Esophagus mucosa (tissue), 1 donor: ENCODE data around the gene DHX16. TPM values are rescaled to one million over a fixed set of nuclear protein-coding genes. Genes with fewer than 3 reads are reported as not detected.
"Not testable (repeated sequence)": the region's sequence is repeated elsewhere in the genome, so short reads cannot be mapped to it uniquely, and the experiment has no call there.

Experiments
- ATAC-seq: fragments of 200-7000 bp; cut with Tn5 transposase; one replicate; pipeline ENCODE4 v1.9.1; 2020
- total RNA-seq: library from RNA; stranded (reverse); gene quantifications from one replicate; pipeline ENCODE4 v1.2.4, GENCODE V29; 2023
- donor health status: DM: yes; HTN: yes; CAD: no.

The DHX16 gene
- total RNA-seq, 1 donor from 2014 or later = 17.8 TPM

- ATAC-seq = peak; percentile 76
Measured at GRCh38 chr6:30678964-30679726, 6.3 kb upstream of the DHX16 start.

GRCh38 chr6:30676660-30677285 lies 4.0 kb upstream of the DHX16 start:
- no peak for ATAC-seq

GRCh38 chr6:30670760-30671527 lies 1.9 kb downstream of the DHX16 start:
- no peak for ATAC-seq

DNA sequence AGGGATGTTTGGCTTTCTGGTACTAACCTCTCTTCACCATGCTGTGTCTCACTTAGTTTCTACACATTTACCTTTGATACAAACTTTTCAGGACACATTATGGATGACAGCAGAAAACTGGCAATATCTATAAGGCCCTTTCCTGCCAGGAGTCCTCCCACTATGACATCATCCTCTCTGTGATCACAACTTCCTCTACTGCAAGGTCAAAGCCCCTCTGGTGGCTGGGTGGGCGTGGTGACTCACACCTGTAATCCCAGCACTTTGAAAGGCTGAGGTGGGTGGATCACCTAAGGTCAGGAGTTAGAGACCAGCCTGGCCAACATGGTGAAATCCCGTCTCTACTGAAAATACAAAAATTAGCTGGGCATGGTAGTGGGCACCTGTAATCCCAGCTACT lies 6.5 kb downstream of the DHX16 start:
- ATAC-seq = not testable (repeated sequence)

GRCh38 chr6:30664994-30665767 lies 7.6 kb downstream of the DHX16 start:
- ATAC-seq = peak; percentile 21

GRCh38 chr6:30657922-30658321 lies 14.9 kb downstream of the DHX16 start:
- ATAC-seq = not testable (repeated sequence)

DNA sequence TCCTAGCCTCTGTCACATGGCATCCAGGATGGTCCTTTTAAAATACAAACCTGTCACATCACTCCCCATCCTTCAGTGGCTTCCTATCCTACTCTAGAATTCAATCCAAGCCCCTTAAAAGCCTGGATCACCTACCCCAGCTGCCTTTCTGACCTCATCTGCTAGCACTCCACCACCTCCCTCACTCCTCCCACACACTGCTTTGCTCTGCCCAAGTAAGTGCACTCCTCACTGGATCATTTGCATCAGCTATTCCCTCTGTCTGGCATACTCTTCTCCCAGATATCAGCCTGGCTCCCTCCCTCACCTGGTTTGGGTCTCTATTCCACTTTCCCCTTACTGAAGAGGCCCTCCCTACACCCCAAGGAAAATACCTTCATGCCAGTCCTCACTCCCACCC lies 15.4 kb downstream of the DHX16 start:
- no peak for ATAC-seq

- ATAC-seq = no peak
Measured at GRCh38 chr6:30656513-30656912, 16.3 kb downstream of the DHX16 start.

GRCh38 chr6:30655743-30656094 lies 17.1 kb downstream of the DHX16 start:
- ATAC-seq = no peak

- ATAC-seq = no peak
Measured at GRCh38 chr6:30654798-30655742, 17.7 kb downstream of the DHX16 start.

DNA sequence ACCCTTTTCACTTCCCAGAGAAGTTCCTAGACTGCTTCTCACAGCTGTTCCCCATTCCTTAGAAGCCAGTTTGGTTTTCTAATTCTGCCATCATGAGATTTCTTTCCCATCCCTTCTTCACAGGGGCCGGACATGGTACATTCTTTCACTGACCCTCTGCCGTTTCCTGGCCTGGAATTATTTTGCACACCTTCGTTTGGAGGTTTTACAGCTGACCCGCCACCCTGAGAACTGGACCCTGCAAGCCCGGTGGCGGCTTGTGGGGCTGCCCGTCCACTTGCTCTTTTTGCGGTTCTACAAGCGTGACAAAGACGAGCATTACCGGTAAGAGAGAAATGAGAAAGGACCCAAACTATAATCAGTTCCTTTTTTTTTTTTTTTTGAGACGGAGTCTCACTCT lies 21.7 kb downstream of the DHX16 start:
- no peak for ATAC-seq

GRCh38 chr6:30647242-30648116 lies 25.3 kb downstream of the DHX16 start:
- ATAC-seq = peak; percentile 81

DNA sequence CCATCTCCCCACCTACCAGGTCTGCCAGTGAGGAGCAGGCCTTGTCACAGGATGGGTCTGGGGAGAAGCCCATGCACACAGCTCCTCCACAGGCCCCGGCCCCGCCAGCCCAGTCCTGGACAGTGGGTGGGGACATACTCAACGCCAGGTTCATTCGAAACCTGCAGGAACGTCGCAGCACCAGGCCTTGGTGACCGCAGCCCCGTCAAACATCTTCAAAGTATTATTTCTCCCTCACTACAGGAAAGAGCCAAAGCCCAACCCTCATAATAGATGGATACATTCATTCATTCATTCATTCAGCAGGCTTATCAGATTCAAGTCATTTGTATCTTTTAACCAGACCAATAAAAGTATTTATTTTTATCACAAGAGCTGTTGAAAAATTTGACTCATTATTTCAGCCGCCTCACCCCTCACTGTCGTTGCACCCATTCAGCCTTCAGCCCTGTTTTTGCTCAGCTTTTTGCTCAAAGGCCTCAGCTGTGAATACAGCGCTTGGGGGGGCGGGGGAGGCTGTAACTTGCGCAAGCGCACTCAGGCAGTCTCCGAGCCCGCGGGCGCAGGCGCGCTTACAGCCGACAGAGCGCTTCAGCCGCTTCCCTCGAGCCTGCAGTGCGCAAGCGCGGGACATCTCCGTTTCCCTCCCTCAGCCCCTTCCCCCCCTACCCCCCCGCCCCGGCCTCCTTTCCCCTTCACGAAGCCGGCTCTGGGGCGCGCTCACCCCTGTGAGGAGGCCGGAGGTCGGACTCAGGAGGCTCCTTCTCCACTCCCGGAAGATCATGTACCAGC lies 26.2 kb downstream of the DHX16 start, which contains the start of gene C6orf136:
C6orf136 (plus strand) TSS at position 684 of the 792 bp plus-strand sequence; CDS start at position 783, 99 bp downstream.
- peak; percentile 89 for ATAC-seq

GRCh38 chr6:30645989-30646388 lies 26.8 kb downstream of the DHX16 start:
- no peak for ATAC-seq

GRCh38 chr6:30644769-30645168 lies 28.0 kb downstream of the DHX16 start:
- ATAC-seq = no peak

GRCh38 chr6:30643656-30644055 lies 29.1 kb downstream of the DHX16 start:
- no peak for ATAC-seq

- ATAC-seq = no peak
Measured at GRCh38 chr6:30641048-30641447, 31.8 kb downstream of the DHX16 start.

- peak; percentile 34 for ATAC-seq
Measured at GRCh38 chr6:30640481-30640880, 32.3 kb downstream of the DHX16 start.

DNA sequence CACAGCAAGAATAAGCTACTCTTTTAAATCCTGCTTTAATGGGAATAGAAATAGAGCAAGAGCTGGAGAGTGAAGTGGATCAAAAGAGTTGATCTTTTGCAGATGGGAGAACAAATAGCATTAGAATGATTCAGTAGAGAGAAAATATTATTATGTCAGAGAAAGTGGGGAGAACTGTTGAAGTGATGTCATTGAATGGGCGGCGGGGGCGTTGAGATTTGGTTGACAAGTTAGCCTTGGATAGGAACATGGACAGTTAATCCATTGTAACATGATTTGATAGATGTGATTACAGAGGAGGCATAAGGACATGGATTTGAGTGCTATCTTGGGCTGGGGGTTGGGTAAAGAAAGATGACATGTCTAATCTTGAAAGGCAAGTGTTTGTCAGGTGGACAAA lies 37.0 kb downstream of the DHX16 start:
- no peak for ATAC-seq
